ENCODE measurements around the gene CHST6. TPM values are rescaled to one million over a fixed set of nuclear protein-coding genes. Genes with fewer than 3 reads are reported as not detected.
"Not testable (repeated sequence)": the region's sequence is repeated elsewhere in the genome, so short reads cannot be mapped to it uniquely, and the experiment has no call there.

CHST6 gene
- total and polyA plus RNA-seq, 8 donors = 1.3 to 3.9 (median 1.6) TPM

GRCh38 chr16:75458029-75458428 lies 37.2 kb downstream of the CHST6 start:
- H3K27me3 ChIP-seq = no peaks in the 10 kb centered on the region
- intact Hi-C loops (cut with DNase I) = no loop called here
- H3K27ac ChIP-seq = no peak overlapping the region
- DNase-seq = no peak
- no peaks in the 10 kb centered on the region for H3K9me3 ChIP-seq
- no peaks in the 10 kb centered on the region for H3K36me3 ChIP-seq
- no peak for TF ChIP-seq CTCF (IDR thresholded peaks at IDR 0.05)
- peaks cover 8 to 31% of the 10 kb centered on the region in 2 donors for H3K4me1 ChIP-seq
- no peak for ATAC-seq
- H3K4me3 ChIP-seq = no peak overlapping the region

GRCh38 chr16:75457485-75458021 lies 37.7 kb downstream of the CHST6 start:
- Histone ChIP-seq H3K27ac (no peak overlapping the region), H3K4me3 (no peak overlapping the region), H3K36me3 (no peaks in the 10 kb centered on the region), H3K4me1 (peaks cover 5 to 28% of the 10 kb centered on the region in 2 donors), H3K27me3 (no peaks in the 10 kb centered on the region), H3K9me3 (no peaks in the 10 kb centered on the region)
- no peak for TF ChIP-seq CTCF (IDR thresholded peaks at IDR 0.05)
- ATAC-seq (no peak), DNase-seq (no peak)
- intact Hi-C loops (cut with DNase I) = no loop called here

- Histone ChIP-seq H3K27ac (no peak overlapping the region), H3K4me1 (peaks cover 3 to 22% of the 10 kb centered on the region in 2 donors), H3K27me3 (no peaks in the 10 kb centered on the region), H3K4me3 (no peak overlapping the region), H3K36me3 (no peaks in the 10 kb centered on the region), H3K9me3 (no peaks in the 10 kb centered on the region)
- TF ChIP-seq CTCF (IDR thresholded peaks at IDR 0.05) = no peak
- ATAC-seq (no peak), DNase-seq (no peak)
- intact Hi-C loops (cut with DNase I) = no loop called here
Observed at GRCh38 chr16:75456971-75457370, 38.3 kb downstream of the CHST6 start.

- H3K36me3 ChIP-seq; H3K4me3 ChIP-seq; H3K27me3 ChIP-seq; H3K9me3 ChIP-seq; DNase-seq; H3K27ac ChIP-seq; ATAC-seq; intact Hi-C loops (cut with DNase I): not testable (repeated sequence)
- peaks cover 3 to 17% of the 10 kb centered on the region in 2 donors for H3K4me1 ChIP-seq
Observed at GRCh38 chr16:75456486-75456885, 38.8 kb downstream of the CHST6 start.

- Histone ChIP-seq H3K36me3 (peaks cover 0 to 10% of the 10 kb centered on the region in 2 donors), H3K9me3 (no peaks in the 10 kb centered on the region), H3K27me3 (no peaks in the 10 kb centered on the region), H3K4me1 (peaks cover 3 to 12% of the 10 kb centered on the region in 2 donors), H3K4me3 (no peak overlapping the region), H3K27ac (no peak overlapping the region)
- TF ChIP-seq CTCF (IDR thresholded peaks at IDR 0.05) = no peak
- no peak for DNase-seq
- no peak for ATAC-seq
- intact Hi-C loops (cut with DNase I) = no loop called here
Observed at GRCh38 chr16:75455677-75456076, 39.6 kb downstream of the CHST6 start.
